ENCODE results near the gene SYCP2. TPM values are rescaled to one million over a fixed set of nuclear protein-coding genes. Genes with fewer than 3 reads are reported as not detected.
A peak's percentile ranks its signal among the peaks of the same experiment; 100 is the strongest.

The SYCP2 gene
- total and polyA plus RNA-seq, 2 of the 8 experiments (the other 6 are each of a cell fraction or from before 2014, with no cell fraction given) = 0.02 to 0.50 TPM

- WGBS, 2 experiments (ENCODE audit: extremely low coverage in 1 of 2, insufficient coverage in 1 of 2, insufficient read length in 1 of 2, insufficient replicate concordance in 2 of 2, low coverage in 1 of 2, low lambda C conversion rate in 2 of 2, missing lambda C conversion rate in 1 of 2) = 79% methylated on average over 6 of the region's 6 CpGs; no CpG with 5 or more reads in 1 of the 2 experiments
- H3K36me3 ChIP-seq (ENCODE audit: control insufficient read depth in 2 of 4, insufficient read depth in 4 of 4, low read length in 3 of 4) = peaks cover 0 to 2% (median 0%) of the 10 kb centered on the region in 4 experiments; a peak in 1 of 8 replicates
- FAIRE-seq (no peak), DNase-seq (ENCODE audit: low read depth in 1 of 2, low spot score in 2 of 2) (peak in 1 of 2 experiments; percentile 29)
- CTCF ChIA-PET (ENCODE audit: partially characterized antibody) = no interaction called here
- no peak overlapping the region for H3K14ac ChIP-seq (ENCODE audit: insufficient read length)
- H4K91ac ChIP-seq (replicated peaks; ENCODE audit: insufficient read length, low read length) = no peak overlapping the region
- no peak overlapping the region for H3K56ac ChIP-seq (replicated peaks; ENCODE audit: insufficient read length, low read depth, low read length)
- H3K23ac ChIP-seq (ENCODE audit: insufficient read length) = no peak overlapping the region
- H3K4me3 ChIP-seq (ENCODE audit: extremely low read depth in 1 of 4, insufficient read depth in 2 of 4, low read depth in 3 of 4, low read length in 4 of 4) = no peak overlapping the region
- no peak overlapping the region for H3K4me2 ChIP-seq (ENCODE audit: insufficient read depth in 1 of 2, low read depth in 2 of 2, low read length in 2 of 2)
- H3K18ac ChIP-seq (ENCODE audit: extremely low read depth, low read length) = no peak overlapping the region
- no peak overlapping the region for H3K9ac ChIP-seq (replicated peaks in 1 of 4; ENCODE audit: extremely low read depth in 1 of 4, low read depth in 3 of 4, low read length in 3 of 4)
- H3K79me2 ChIP-seq (ENCODE audit: control insufficient read depth in 1 of 2, insufficient read depth in 2 of 2, low read length in 2 of 2) = no peaks in the 10 kb centered on the region
- no peak overlapping the region for H2BK15ac ChIP-seq (ENCODE audit: low read length)
- no peak overlapping the region for H2BK12ac ChIP-seq (ENCODE audit: low read depth, low read length)
- H3K27ac ChIP-seq (ENCODE audit: low read depth, low read length) = no peak overlapping the region
- H4K8ac ChIP-seq (ENCODE audit: extremely low read depth, insufficient read depth, low read length) = no peak overlapping the region
- no peak overlapping the region for H3K4ac ChIP-seq (replicated peaks; ENCODE audit: insufficient read length, low read depth, low read length)
- H3K9me3 ChIP-seq (ENCODE audit: insufficient read depth in 2 of 2, low read depth in 1 of 2, low read length in 1 of 2) = peaks cover 79 to 92% of the 10 kb centered on the region in 2 experiments
- no peak for TF ChIP-seq CHD2 (IDR thresholded peaks at IDR 0.05; ENCODE audit: low read length)
- TF ChIP-seq TAF7 (optimal IDR thresholded peaks at IDR 0.05; ENCODE audit: borderline replicate concordance, low read depth, low read length) = no peak
- TF ChIP-seq HDAC2 (IDR thresholded peaks at IDR 0.05; ENCODE audit: borderline replicate concordance in 1 of 2, low read depth in 2 of 2, low read length in 2 of 2) = no peak
- no peak for TF ChIP-seq SRF (IDR thresholded peaks at IDR 0.05; ENCODE audit: low read depth, low read length)
- TF ChIP-seq POLR2A (IDR thresholded peaks at IDR 0.05; ENCODE audit: control extremely low read depth in 1 of 2, low read depth in 2 of 2, low read length in 2 of 2) = no peak
- no peak for TF ChIP-seq ZNF274 (IDR thresholded peaks at IDR 0.05; ENCODE audit: borderline replicate concordance, extremely low read depth, low read length)
- no peak for TF ChIP-seq BRCA1 (IDR thresholded peaks at IDR 0.05; ENCODE audit: low read depth, low read length)
- no peak for TF ChIP-seq KDM5A (IDR thresholded peaks at IDR 0.05; ENCODE audit: low read length)
- no peak for TF ChIP-seq EGR1 (IDR thresholded peaks at IDR 0.05; ENCODE audit: borderline replicate concordance, low read depth, low read length)
- TF ChIP-seq E2F6 (IDR thresholded peaks at IDR 0.05) = no peak
- TF ChIP-seq CBX5 (IDR thresholded peaks at IDR 0.05; ENCODE audit: low read depth, low read length) = no peak
- no peak for TF ChIP-seq SUZ12 (IDR thresholded peaks at IDR 0.05; ENCODE audit: low read length)
- TF ChIP-seq CREB1 (IDR thresholded peaks at IDR 0.05) = no peak
- no peak for TF ChIP-seq YY1 (IDR thresholded peaks at IDR 0.05; ENCODE audit: low read depth, low read length)
- POLR2A ChIA-PET (ENCODE audit: partially characterized antibody) = no interaction called here
- peaks cover 0 to 3% (median 0%) of the 10 kb centered on the region in 4 experiments; a peak in 1 of 7 replicates for H3K27me3 ChIP-seq (replicated peaks in 1 of 4; ENCODE audit: control insufficient read depth in 3 of 4, extremely low read depth in 1 of 4, insufficient read depth in 3 of 4, low read length in 3 of 4)
- no peak overlapping the region for H2BK120ac ChIP-seq (replicated peaks; ENCODE audit: low read depth, low read length)
- no peaks in the 10 kb centered on the region; a peak in 1 of 7 replicates for H3K4me1 ChIP-seq (replicated peaks in 1 of 4; ENCODE audit: control insufficient read depth in 3 of 4, insufficient read depth in 4 of 4, low read length in 3 of 4)
- H2BK5ac ChIP-seq (ENCODE audit: low read depth, low read length) = no peak overlapping the region
- H4K20me1 ChIP-seq (replicated peaks in 1 of 2; ENCODE audit: control insufficient read depth in 1 of 2, insufficient read depth in 2 of 2, low read length in 2 of 2) = no peaks in the 10 kb centered on the region
- H2AFZ ChIP-seq (ENCODE audit: low read length) = no peak overlapping the region
- no peak overlapping the region for H2AK5ac ChIP-seq (ENCODE audit: low read depth, low read length)
- no peaks in the 10 kb centered on the region for H3K23me2 ChIP-seq (ENCODE audit: low read depth, low read length)
- no peak overlapping the region for H4K5ac ChIP-seq (ENCODE audit: insufficient read length, low read depth, low read length)
- no peaks in the 10 kb centered on the region for H3K79me1 ChIP-seq (ENCODE audit: low read depth, low read length)
- no peak overlapping the region for H2BK20ac ChIP-seq (ENCODE audit: low read length)
Observed at GRCh38 chr20:59836767-59837166, 96.7 kb downstream of the SYCP2 start.

Data from H1 (cell line).